H9 (cell line): ENCODE results near the gene HECW1. TPM values are rescaled to one million over a fixed set of nuclear protein-coding genes. Genes with fewer than 3 reads are reported as not detected.
A peak's percentile ranks its signal among the peaks of the same experiment; 100 is the strongest.

ENCODE experiments used
- DNase-seq: peaks from one replicate; pipeline ENCODE4 v3.0.0-alpha.2; 2017
- H2AFZ ChIP-seq: one replicate; pipeline ENCODE4 v1.6.1; 2013; ENCODE audit warnings: mild to moderate bottlenecking, low read length, control low read depth, moderate library complexity
- H2AK5ac ChIP-seq: 2 replicates; pipeline ENCODE4 v1.6.1; 2013; ENCODE audit warnings: low read length, control low read depth, mixed read lengths; ENCODE audit not compliant: insufficient read length
- H2BK120ac ChIP-seq: one replicate; pipeline ENCODE4 v1.6.1; 2013; ENCODE audit warnings: low read depth, mild to moderate bottlenecking, low read length, control low read depth, inconsistent platforms; ENCODE audit not compliant: poor library complexity, severe bottlenecking
- H2BK12ac ChIP-seq: 2 replicates; pipeline ENCODE4 v1.6.1; 2013; ENCODE audit warnings: low read length, control low read depth, mixed read lengths, low read depth; ENCODE audit not compliant: insufficient read length
- H2BK15ac ChIP-seq: 2 replicates; pipeline ENCODE4 v1.6.1; 2013; ENCODE audit warnings: low read depth, low read length, control low read depth
- H2BK20ac ChIP-seq: one replicate; pipeline ENCODE4 v1.6.1; 2013; ENCODE audit warnings: low read depth, mild to moderate bottlenecking, low read length, control low read depth, inconsistent platforms; ENCODE audit not compliant: poor library complexity, severe bottlenecking
- H2BK5ac ChIP-seq: 2 replicates; pipeline ENCODE4 v1.6.1; 2013; ENCODE audit warnings: low read length, control low read depth, mixed read lengths; ENCODE audit not compliant: insufficient read length
- H3K14ac ChIP-seq: 2 replicates; pipeline ENCODE4 v1.6.1; 2013; ENCODE audit warnings: low read length, control low read depth; ENCODE audit not compliant: insufficient read depth
- H3K18ac ChIP-seq: 2 replicates; pipeline ENCODE4 v1.6.1; 2013; ENCODE audit warnings: low read depth, mild to moderate bottlenecking, mixed read lengths, low read length, control low read depth; ENCODE audit not compliant: insufficient read length
- H3K23ac ChIP-seq: 2 replicates; pipeline ENCODE4 v1.6.1; 2013; ENCODE audit warnings: low read length, control low read depth, mixed read lengths, low read depth; ENCODE audit not compliant: insufficient read length
- H3K23me2 ChIP-seq: 2 replicates; pipeline ENCODE4 v1.6.1; 2013; ENCODE audit warnings: low read depth, mild to moderate bottlenecking, mixed read lengths, low read length, control low read depth; ENCODE audit not compliant: insufficient read length, poor library complexity, severe bottlenecking
- H3K27ac ChIP-seq: 2 replicates; pipeline ENCODE4 v1.5.1; 2013; ENCODE audit warnings: low read length, control low read depth, mixed read lengths, low read depth; ENCODE audit not compliant: insufficient read length
- H3K27me3 ChIP-seq: 2 replicates; pipeline ENCODE4 v1.6.1; 2013; ENCODE audit warnings: low read length, control low read depth, inconsistent platforms; ENCODE audit not compliant: insufficient read depth
- H3K4ac ChIP-seq: 2 replicates; pipeline ENCODE4 v1.6.1; 2013; ENCODE audit warnings: low read depth, mild to moderate bottlenecking, control low read depth, inconsistent platforms, low read length, moderate library complexity
- H3K4me1 ChIP-seq: 2 replicates; pipeline ENCODE4 v1.6.1; 2013; ENCODE audit warnings: low read length, control low read depth, inconsistent platforms; ENCODE audit not compliant: insufficient read depth
- H3K4me2 ChIP-seq: 2 replicates; pipeline ENCODE4 v1.6.1; 2013; ENCODE audit warnings: low read length, control low read depth, mixed read lengths; ENCODE audit not compliant: insufficient read length, insufficient read depth
- H3K56ac ChIP-seq: 2 replicates; pipeline ENCODE4 v1.6.1; 2013; ENCODE audit warnings: low read depth, mild to moderate bottlenecking, mixed read lengths, low read length, control low read depth; ENCODE audit not compliant: insufficient read length
- H3K79me1 ChIP-seq: 2 replicates; pipeline ENCODE4 v1.6.1; 2013; ENCODE audit warnings: low read depth, mild to moderate bottlenecking, moderate library complexity, low read length, control low read depth, inconsistent platforms; ENCODE audit not compliant: insufficient read depth, poor library complexity, severe bottlenecking
- H3K79me2 ChIP-seq: 2 replicates; pipeline ENCODE4 v1.6.1; 2013; ENCODE audit warnings: low read length, control low read depth, inconsistent platforms; ENCODE audit not compliant: insufficient read depth
- H3K9ac ChIP-seq: 2 replicates; pipeline ENCODE4 v1.6.1; 2013; ENCODE audit warnings: low read length, control low read depth, mixed read lengths; ENCODE audit not compliant: insufficient read length; ENCODE audit errors: extremely low read depth
- H3K9me3 ChIP-seq: one replicate; pipeline ENCODE4 v1.6.1; 2013; ENCODE audit warnings: low read depth, low read length, inconsistent platforms; ENCODE audit not compliant: control insufficient read depth
- H3T11ph ChIP-seq: one replicate; pipeline ENCODE4 v1.6.1; 2013; ENCODE audit warnings: mild to moderate bottlenecking, low read length, control low read depth, inconsistent platforms
- H4K20me1 ChIP-seq: one replicate; pipeline ENCODE4 v1.6.1; 2013; ENCODE audit not compliant: control insufficient read depth, insufficient read length, insufficient read depth
- H4K5ac ChIP-seq: 2 replicates; pipeline ENCODE4 v1.6.1; 2013; ENCODE audit warnings: low read depth, mild to moderate bottlenecking, mixed read lengths, low read length, control low read depth; ENCODE audit not compliant: insufficient read length
- H4K8ac ChIP-seq: replicated peaks from 2 replicates; pipeline ENCODE4 v1.6.1; 2013; ENCODE audit warnings: low read length, control low read depth, mixed read lengths, low read depth; ENCODE audit not compliant: insufficient read length
- H4K91ac ChIP-seq: 2 replicates; pipeline ENCODE4 v1.6.1; 2013; ENCODE audit warnings: low read depth, mild to moderate bottlenecking, moderate library complexity, mixed read lengths, low read length, control low read depth; ENCODE audit not compliant: insufficient read length
- H3K27ac Mint-ChIP-seq, 3 experiments: 2 replicates in 2 of 3; 3 replicates in 1 of 3; pipeline ENCODE4 v1.8.0; 2020 to 2021; ENCODE audit warnings: mixed read lengths in 3 of 3, mild to moderate bottlenecking in 1 of 3, moderate library complexity in 1 of 3
- H3K27me3 Mint-ChIP-seq: 2 replicates; pipeline ENCODE4 v1.8.0; 2021; ENCODE audit warnings: low read depth, mild to moderate bottlenecking, moderate library complexity, mixed read lengths
- H3K36me3 Mint-ChIP-seq, 3 experiments: 2 replicates in 2 of 3; 3 replicates in 1 of 3; pipeline ENCODE4 v1.8.0; 2020 to 2021; ENCODE audit warnings: low read depth in 3 of 3, mixed read lengths in 3 of 3; ENCODE audit not compliant: insufficient read depth in 1 of 3
- H3K4me1 Mint-ChIP-seq, 2 experiments: 2 replicates each; pipeline ENCODE4 v1.8.0; 2020; ENCODE audit warnings: mixed read lengths in 2 of 2
- H3K4me3 Mint-ChIP-seq, 2 experiments: 2 replicates in 1 of 2; 3 replicates in 1 of 2; pipeline ENCODE4 v1.8.0; 2020 to 2021; ENCODE audit warnings: mild to moderate bottlenecking in 2 of 2, mixed read lengths in 2 of 2, moderate library complexity in 1 of 2
- H3K9me3 Mint-ChIP-seq, 2 experiments: 2 replicates in 1 of 2; 3 replicates in 1 of 2; pipeline ENCODE4 v1.8.0; 2020; ENCODE audit warnings: mild to moderate bottlenecking in 2 of 2, mixed read lengths in 2 of 2, moderate library complexity in 1 of 2
- CTCF ChIP-seq: fragments of 200-600 bp; sonication (generic); conservative IDR thresholded peaks from 3 replicates; pipeline ENCODE4 v1.8.0; 2021; ENCODE audit warnings: antibody characterized with exemption, mild to moderate bottlenecking
- WGBS: extraction: QIAGEN DNeasy Blood & Tissue Kit; methylation state at CpG from one replicate; pipeline ENCODE4 v1.1.7; 2013; ENCODE audit warnings: missing lambda C conversion rate, low lambda C conversion rate, mixed read lengths; ENCODE audit not compliant: insufficient read length; ENCODE audit errors: extremely low coverage; 5-methylcytosine and 5-hydroxymethylcytosine counted together
- total RNA-seq: library from RNA; stranded (reverse); gene quantifications from 2 replicates; pipeline ENCODE4 v1.2.1, GENCODE V29; 2021

Gene HECW1
- total RNA-seq, 1 experiment from 2014 or later, result 5.0 TPM

- H3K9ac ChIP-seq, result no peak overlapping the region
- H3K23ac ChIP-seq, result no peak overlapping the region
These were observed 43.2 kb downstream of the HECW1 start for GRCh38 chr7:43155636-43156035.

More at GRCh38 chr7:43155636-43156035, 43.2 kb downstream of the HECW1 start:
- Histone ChIP-seq H3K27ac (no peak overlapping the region), H2BK20ac (no peak overlapping the region), H4K8ac (no peak overlapping the region), H3K79me2 (no peaks in the 10 kb centered on the region), H3K14ac (no peak overlapping the region), H3K27me3 (no peaks in the 10 kb centered on the region), H3K4me1 (no peaks in the 10 kb centered on the region; the same call in 1 of the 2 replicates), H2BK15ac (no peak overlapping the region), H4K91ac (no peak overlapping the region), H3K9me3 (no peaks in the 10 kb centered on the region), H4K20me1 (no peaks in the 10 kb centered on the region), H3T11ph (no peak overlapping the region), H3K56ac (no peak overlapping the region), H2AFZ (no peak overlapping the region), H2BK120ac (no peak overlapping the region), H3K79me1 (no peaks in the 10 kb centered on the region), H2AK5ac (peak overlapping the region; percentile 89), H2BK5ac (peak overlapping the region; percentile 41), H3K4ac (no peak overlapping the region), H3K18ac (no peak overlapping the region), H3K23me2 (no peaks in the 10 kb centered on the region), H4K5ac (no peak overlapping the region), H2BK12ac (peak overlapping the region; percentile 92), H3K4me2 (no peak overlapping the region)
- peaks cover 0 to 3% of the 10 kb centered on the region in 2 experiments; a peak in 1 of 5 replicates for H3K9me3 Mint-ChIP-seq
- no peak overlapping the region for H3K4me3 Mint-ChIP-seq
- WGBS, result no CpG with 5 or more reads among the region's 4 CpGs
- DNase-seq, result no peak
- H3K4me1 Mint-ChIP-seq, result peaks cover 3 to 10% of the 10 kb centered on the region in 2 experiments; a peak in 3 of 4 replicates
- peaks cover 0 to 4% (median 3%) of the 10 kb centered on the region in 3 experiments; a peak in 3 of 7 replicates for H3K36me3 Mint-ChIP-seq
- H3K27ac Mint-ChIP-seq, result no peak overlapping the region
- no peaks in the 10 kb centered on the region for H3K27me3 Mint-ChIP-seq
- TF ChIP-seq CTCF, result no peak
